Epithelial cell of prostate (primary cell): ENCODE measurements around the gene CNNM2.

Experiments
- DNase-seq: peaks from one replicate; pipeline ENCODE4 v3.0.0-alpha.2; 2011; ENCODE audit warnings: low read depth, low spot score
- H3K27ac ChIP-seq: fragments of 450-650 bp; 2 replicates; pipeline ENCODE4 v1.5.1; 2017; ENCODE audit warnings: mild to moderate bottlenecking

Gene CNNM2

GRCh38 chr10:103089493-103089892 lies 171.4 kb downstream of the CNNM2 start:
- H3K27ac ChIP-seq, result no peak overlapping the region
- no peak for DNase-seq

GRCh38 chr10:103090911-103091310 lies 172.8 kb downstream of the CNNM2 start:
- no peak overlapping the region for H3K27ac ChIP-seq
- DNase-seq, result no peak

GRCh38 chr10:103095005-103095404 lies 176.9 kb downstream of the CNNM2 start:
- no peak for DNase-seq
- H3K27ac ChIP-seq, result no peak overlapping the region

GRCh38 chr10:103096130-103096529 lies 178.0 kb downstream of the CNNM2 start:
- no peak for DNase-seq
- no peak overlapping the region for H3K27ac ChIP-seq

GRCh38 chr10:103098240-103098639 lies 180.1 kb downstream of the CNNM2 start:
- DNase-seq, result no peak
- H3K27ac ChIP-seq, result no peak overlapping the region

GRCh38 chr10:103100620-103101019 lies 182.5 kb downstream of the CNNM2 start:
- no peak for DNase-seq
- no peak overlapping the region for H3K27ac ChIP-seq

GRCh38 chr10:103102195-103102594 lies 184.1 kb downstream of the CNNM2 start:
- no peak for DNase-seq
- H3K27ac ChIP-seq, result no peak overlapping the region

GRCh38 chr10:103103989-103104388 lies 185.9 kb downstream of the CNNM2 start:
- DNase-seq, result no peak
- H3K27ac ChIP-seq, result no peak overlapping the region

- DNase-seq, result no peak
- no peak overlapping the region for H3K27ac ChIP-seq
These were observed 186.6 kb downstream of the CNNM2 start for GRCh38 chr10:103104721-103105120.

GRCh38 chr10:103105462-103105861 lies 187.4 kb downstream of the CNNM2 start:
- DNase-seq, result no peak
- H3K27ac ChIP-seq, result no peak overlapping the region

- no peak for DNase-seq
- H3K27ac ChIP-seq, result no peak overlapping the region
These were observed 188.4 kb downstream of the CNNM2 start for GRCh38 chr10:103106539-103106938.

GRCh38 chr10:103109821-103110220 lies 191.7 kb downstream of the CNNM2 start:
- DNase-seq, result no peak
- no peak overlapping the region for H3K27ac ChIP-seq

- no peak for DNase-seq
- H3K27ac ChIP-seq, result no peak overlapping the region
These were observed 192.3 kb downstream of the CNNM2 start for GRCh38 chr10:103110407-103110806.

- H3K27ac ChIP-seq, result no peak overlapping the region
- no peak for DNase-seq
These were observed 193.2 kb downstream of the CNNM2 start for GRCh38 chr10:103111031-103111917.

GRCh38 chr10:103111918-103112877 lies 194.1 kb downstream of the CNNM2 start:
- no peak overlapping the region for H3K27ac ChIP-seq
- no peak for DNase-seq

GRCh38 chr10:103114876-103115275 lies 196.8 kb downstream of the CNNM2 start:
- DNase-seq, result peak; percentile 12
- H3K27ac ChIP-seq, result peak overlapping the region; percentile 77

- no peak for DNase-seq
- peak overlapping the region; percentile 77 for H3K27ac ChIP-seq
These were observed 199.2 kb downstream of the CNNM2 start for GRCh38 chr10:103117247-103117646.

- no peak for DNase-seq
- H3K27ac ChIP-seq, result peak overlapping the region; percentile 4
These were observed 202.5 kb downstream of the CNNM2 start for GRCh38 chr10:103120546-103120945.

- no peak for DNase-seq
- H3K27ac ChIP-seq, result peak overlapping the region; percentile 4
These were observed 203.1 kb downstream of the CNNM2 start for GRCh38 chr10:103120977-103121735.

- DNase-seq, result no peak
- no peak overlapping the region for H3K27ac ChIP-seq
These were observed 205.4 kb downstream of the CNNM2 start for GRCh38 chr10:103123282-103124024.
